HK-2 (cell line): Measurements from ENCODE around the gene ACSM6.
"Not testable (repeated sequence)": the region's sequence is repeated elsewhere in the genome, so short reads cannot be mapped to it uniquely, and the experiment has no call there.

Experiments used
- DNase-seq: peaks from one replicate; pipeline ENCODE4 v3.0.0-alpha.2; 2018; ENCODE audit not compliant: unreplicated experiment

Gene ACSM6, protein sequence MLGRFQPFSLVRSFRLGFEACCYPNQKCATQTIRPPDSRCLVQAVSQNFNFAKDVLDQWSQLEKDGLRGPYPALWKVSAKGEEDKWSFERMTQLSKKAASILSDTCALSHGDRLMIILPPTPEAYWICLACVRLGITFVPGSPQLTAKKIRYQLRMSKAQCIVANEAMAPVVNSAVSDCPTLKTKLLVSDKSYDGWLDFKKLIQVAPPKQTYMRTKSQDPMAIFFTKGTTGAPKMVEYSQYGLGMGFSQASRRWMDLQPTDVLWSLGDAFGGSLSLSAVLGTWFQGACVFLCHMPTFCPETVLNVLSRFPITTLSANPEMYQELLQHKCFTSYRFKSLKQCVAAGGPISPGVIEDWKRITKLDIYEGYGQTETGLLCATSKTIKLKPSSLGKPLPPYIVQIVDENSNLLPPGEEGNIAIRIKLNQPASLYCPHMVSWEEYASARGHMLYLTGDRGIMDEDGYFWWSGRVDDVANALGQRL

DNA sequence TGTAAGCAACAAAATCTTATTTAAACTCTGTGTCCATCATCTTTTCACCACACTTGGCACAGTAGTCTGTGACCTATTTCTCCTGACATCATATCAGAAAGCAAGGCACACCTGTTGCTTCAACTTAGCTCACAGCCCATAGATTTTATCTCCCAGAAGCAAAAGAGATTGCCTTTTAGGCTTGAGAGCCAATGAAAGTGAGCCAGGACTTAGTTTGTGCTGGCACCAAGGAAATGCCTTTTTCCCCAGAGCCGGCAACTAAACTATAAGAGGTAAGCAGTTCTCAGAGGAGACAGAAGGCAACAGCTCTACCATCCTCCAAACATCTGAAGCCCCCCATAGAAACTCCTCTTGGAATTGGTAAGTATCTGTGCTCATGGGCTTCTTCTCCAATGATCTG, at the start of gene ACSM6:
Gene ACSM6, plus strand, starts transcription at position 295 of the 400 bp plus-strand sequence. CDS start 248 bp downstream, outside the sequence.
- DNase-seq = no peak

DNA sequence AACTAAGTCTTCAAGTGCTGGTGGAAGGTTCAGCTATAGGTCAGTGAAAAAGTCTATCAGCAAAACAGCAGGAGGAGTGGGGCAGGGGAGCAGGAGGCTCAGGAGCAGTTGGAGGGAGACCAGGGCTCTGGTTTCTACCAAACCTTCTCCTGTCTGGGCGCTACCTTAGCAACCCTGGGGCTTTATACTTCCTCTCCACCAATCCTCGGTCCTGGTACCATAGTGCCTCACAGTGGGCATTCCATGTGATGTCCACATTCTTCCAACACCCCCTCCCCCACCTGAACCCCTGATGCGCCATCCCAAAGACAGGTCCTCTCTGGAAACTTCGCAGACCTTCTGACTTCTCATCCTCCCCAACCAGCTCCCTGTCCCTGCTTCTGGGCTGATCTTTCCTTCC, 25.3 kb upstream of the ACSM6 start:
- DNase-seq = no peak

DNA sequence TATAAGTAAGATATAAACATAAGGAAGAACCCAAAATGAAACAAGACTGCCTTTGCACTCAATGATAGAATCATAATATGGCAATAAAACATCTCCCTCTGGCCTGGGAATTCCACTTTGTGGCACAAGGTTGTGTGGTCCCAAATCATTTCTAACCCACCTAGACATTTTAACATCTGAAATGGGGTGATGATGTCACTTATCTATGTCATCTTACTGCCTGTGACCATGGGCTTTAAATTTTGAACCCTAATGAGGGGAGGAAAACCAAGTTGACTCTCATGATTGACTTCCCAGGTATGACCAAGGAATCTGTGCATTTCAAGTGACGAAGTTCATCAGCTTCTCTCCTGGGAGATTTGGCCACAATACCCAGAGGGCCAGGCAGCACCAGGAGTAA, 24.5 kb upstream of the ACSM6 start:
- DNase-seq = no peak

DNA sequence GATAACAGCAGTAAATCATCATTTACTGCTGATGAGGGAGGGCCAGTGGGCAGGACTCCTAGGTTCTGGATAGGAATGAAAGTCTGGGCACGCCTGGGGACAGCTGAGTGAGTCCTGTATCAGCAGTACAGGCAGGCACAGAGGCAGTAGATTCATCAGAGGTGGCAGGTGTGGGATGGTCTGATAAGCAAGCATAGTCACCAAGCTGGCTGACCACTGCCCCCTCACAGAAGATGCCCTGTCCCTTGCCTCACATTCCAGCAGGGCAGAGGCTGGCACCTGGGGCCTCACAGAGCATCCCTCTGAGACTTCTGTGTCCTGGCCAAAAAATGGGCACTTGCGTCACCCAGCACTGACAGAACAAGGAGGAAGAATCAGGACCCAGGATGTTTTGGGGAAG, 23.2 kb upstream of the ACSM6 start:
- no peak for DNase-seq

DNA sequence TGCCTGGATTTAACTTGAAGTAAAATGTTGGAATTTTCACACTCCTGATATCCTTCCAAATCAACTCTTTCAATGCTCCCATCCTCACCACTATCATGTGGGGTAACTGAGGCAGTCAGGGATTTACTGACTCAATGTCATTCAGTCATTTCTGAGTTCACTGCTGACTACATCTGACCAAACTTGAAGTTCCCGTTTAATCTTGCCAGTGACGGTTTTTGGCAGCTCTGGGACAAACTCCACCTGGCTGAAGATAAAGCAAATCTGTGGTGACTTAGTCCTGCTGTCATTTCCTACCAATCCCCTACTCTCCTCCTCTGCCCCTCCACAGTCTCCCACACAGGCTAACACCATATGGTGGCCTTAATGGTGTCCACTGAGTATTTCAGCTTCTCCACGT, 22.7 kb upstream of the ACSM6 start:
- no peak for DNase-seq

DNA sequence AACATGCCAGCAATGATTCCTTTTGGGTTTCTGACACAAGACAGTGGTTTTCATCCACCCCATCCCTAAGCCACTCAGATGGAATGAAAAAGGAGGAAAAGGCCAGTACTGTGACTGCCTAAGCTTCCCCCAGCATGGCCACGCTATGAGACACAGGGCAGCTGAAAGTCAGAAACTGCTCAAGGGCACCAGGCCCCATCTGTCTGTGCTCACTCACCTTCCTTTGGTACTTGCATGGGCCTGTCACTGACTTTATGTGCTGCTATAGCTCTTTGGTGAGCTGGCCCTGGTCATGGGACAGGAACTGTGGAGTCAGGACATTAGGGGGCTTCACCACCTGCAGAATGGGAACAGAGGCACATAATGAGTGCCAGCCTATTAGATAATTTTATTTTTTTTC, 21.2 kb upstream of the ACSM6 start:
- no peak for DNase-seq

DNA sequence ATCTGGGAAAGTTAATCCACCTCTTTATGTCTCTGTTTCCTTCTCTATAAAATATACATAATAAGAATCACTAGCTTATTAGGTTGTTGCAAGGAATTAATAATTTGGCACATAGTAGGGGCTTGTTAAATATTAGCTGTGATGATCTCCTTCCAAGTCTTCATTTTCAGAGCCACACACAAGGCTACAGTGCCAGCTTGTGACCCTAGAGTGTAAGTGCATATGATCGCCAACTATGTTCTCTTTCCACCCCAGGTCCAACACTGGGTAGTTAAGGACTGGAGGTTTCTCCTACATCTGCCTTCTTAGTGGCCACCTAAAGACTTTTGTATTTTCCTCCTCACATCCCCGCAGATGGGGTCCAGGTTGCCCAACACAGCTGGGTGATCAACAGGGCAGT, 17.9 kb upstream of the ACSM6 start:
- no peak for DNase-seq

DNA sequence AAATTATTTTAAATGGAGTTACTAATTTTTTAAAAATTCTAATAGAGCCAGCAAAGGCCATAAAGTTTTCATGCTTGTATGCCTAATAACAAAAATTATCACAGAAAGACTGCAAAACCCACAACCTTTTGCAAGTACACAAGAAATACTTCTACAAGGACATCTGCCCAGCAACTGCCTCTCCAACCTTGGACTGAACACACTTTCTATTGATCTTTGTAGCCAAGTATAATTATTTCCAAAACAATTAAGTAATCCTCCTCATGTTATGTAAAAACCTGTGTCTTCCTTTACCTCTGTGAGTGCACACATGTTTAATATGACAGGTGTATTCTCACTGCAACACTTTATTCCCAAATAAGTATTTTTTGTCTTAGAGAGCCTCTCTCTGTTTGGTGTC, 16.6 kb upstream of the ACSM6 start:
- no peak for DNase-seq

DNA sequence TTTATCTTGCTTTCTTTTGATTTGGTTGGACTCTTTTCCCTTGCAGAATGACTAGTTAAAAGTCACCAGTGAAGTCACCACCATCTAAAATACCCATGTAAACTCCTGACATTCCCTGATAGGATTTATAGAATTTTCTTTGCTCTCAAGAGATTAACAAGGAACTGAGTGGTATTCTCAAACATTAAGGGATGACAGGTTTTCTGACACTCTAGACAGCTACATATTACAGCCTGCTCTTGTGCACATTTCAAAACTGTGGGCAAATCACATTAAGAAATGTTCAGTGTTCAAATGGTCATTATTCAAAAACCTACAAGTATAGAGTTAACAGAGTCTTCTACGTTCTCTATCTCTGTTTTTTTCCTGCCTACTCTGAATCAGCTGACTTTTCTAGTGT, 15.8 kb upstream of the ACSM6 start:
- DNase-seq = no peak

DNA sequence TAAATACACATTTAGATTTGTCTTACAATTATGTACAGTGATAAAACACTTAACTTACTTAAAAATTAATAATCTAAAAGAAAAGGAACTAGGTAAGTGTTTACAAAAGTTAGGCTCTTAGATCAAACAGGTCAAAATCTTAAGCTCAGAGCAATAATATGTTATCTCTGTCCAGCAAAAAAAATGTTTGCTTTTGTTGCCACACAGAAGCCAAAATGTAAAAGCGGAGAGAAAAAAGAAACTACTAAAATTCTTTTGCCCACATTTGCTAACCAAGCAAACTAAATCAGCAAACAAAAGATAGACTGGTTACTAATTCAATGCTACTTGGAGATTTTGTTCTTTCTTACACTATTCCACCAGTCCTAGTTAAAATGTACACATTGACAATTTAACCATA, 15.2 kb upstream of the ACSM6 start:
- no peak for DNase-seq

DNA sequence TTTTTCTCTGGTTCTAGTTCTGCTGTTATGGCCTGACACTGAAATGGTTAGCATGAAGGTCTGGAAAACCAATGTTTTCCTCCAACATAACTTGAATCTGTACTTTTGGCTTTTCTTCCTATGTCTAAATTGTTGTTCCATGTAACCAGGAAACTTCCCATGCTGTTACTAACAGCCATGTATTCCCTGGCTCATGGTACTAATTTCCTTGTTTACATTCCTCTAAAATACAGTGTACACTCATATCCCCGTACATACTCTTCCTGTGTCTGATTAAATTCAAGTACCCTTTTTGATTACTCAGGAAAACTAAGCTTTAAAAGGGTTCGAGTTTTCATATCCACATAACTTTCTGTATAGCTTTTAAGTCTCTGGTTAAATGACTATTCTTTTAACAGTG, 12.3 kb upstream of the ACSM6 start:
- DNase-seq = no peak

DNA sequence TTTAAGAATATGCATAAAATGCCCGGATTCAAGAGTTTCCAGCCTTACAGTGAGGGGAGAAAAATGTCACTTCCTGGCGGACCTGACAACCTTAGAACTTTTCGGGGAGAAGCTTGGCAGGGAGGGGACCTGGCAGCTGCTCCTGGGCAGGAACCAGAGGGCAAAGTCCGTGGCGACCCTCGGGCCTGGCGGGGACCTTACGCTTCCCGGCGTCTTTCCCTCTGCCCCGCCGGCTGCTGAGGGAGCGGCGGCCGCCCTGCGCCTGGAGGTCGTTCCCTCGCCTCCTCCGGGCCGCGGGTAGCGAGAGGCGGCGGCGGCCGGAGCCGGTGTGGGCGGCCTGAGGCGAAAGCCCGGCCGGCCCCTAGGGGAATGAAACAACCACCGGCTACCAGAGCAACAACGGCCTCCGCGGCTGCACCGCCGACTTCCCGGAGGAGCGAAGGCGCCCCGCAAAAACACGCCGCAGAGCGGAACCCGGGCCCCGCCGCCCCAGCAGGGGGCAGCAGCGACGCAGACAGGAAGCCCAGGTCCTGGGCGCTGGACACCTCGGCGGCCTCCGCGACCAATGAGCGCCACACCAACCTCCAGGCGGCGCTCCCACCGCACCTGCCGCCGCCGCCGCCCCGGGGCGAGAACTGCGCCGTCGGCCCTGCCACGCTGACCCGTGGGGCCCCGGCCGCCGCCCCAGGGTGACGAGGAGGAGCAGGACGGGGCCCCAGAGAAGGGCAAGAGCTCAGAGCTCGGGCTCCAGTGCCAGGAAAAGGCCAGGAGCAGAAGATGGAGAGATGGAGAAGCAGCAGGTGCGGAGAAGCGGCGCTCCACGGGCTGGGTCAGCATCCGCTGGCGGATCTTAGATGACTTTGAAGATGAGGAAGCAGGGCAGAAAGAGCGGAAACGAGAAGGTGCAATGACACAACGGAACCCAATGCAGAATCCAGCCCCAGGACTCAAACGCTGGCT, 10.5 kb upstream of the ACSM6 start:
- DNase-seq = peak; percentile 98

DNA sequence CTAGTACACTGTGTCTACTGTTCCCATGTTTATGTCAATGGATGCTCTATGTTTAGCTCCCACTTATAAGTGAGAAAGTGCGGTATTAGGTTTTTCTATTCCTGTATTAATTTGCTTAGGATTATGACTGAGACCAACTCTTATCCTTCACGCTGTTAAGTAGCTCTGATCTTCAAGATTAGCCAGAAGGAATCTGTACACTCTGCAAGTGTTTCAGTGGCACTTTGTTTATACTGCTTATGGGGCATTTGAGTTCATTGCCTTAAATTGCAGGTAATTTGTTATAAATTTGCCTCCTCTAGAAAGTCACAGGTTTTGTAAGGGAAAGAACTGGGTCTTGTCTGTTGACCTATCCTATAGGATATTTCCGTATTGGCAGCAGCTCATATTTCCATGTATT, 6.4 kb upstream of the ACSM6 start:
- DNase-seq = no peak

DNA sequence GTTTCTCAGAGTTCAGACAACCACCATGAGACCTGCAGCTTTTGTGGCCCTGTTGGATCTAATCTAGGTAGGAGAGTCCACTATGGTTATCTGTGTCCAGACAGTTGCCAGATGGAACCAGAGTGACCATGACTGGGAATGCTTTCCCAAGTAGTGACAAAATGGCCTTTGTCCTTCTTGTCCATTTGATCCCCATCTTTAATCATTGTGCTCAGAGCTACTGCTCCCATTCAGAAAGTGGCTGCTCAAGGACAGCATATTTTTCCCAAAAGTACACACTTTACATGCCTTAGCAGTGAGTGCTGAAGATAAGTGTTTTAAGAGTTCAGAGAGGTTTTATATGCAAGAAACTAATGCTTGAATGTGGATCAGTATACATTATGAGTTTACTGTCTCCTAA, 5.4 kb upstream of the ACSM6 start:
- DNase-seq = no peak

DNA sequence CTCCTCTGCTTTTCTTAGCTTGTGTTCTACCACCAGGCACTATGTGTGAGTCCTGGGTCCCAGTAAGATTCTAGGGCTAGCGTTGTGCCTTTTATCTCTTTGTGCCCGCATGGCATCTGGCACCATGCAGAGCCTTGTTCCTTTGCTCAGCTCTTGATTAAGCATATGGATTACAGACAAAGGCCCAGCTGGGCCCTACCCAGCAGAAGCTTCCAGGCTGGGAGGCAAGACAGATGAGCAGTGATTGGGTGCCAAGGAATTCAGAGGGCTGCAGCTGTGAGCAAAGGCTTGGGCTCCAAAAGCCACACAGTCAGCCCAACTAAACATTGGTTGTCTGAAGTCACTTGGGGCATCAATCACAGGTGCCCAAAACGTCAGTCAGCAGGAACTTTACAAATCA, 2.0 kb downstream of the ACSM6 start:
- DNase-seq = no peak

DNA sequence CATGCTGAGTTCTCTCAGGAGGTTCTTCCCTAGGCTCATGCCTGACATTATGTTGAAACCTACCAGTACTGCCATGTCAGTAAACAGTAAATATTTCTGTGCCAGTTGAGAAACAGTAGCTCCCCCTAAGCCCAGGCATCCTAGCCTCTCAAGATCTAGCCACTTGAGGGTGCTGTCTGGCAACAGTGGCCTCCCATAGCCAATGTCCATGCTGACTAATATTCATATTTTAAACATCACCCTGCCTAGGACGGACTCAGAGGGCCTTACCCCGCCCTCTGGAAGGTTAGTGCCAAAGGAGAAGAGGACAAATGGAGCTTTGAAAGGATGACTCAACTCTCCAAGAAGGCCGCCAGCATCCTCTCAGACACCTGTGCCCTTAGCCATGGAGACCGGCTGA, 7.7 kb downstream of the ACSM6 start:
- DNase-seq = peak; percentile 21

DNA sequence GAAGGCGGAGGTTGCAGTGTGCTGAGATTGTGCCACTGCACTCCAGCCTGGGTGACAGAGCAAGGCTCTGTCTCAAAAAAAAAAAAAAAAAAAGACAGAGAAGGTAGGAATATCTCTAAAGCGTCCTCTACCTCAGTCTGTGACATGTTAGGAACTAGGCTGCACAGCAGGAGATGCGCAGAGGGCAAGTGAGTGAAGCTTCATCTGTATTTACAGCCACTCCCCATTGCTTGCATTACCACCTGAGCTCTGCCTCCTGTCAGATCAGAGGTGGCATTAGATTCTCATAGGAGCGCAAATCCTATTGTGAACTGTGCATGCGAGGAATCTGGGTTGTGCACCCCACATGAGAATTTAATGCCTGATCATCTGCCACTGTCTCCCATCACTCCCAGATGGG, 8.8 kb downstream of the ACSM6 start:
- not testable (repeated sequence) for DNase-seq

DNA sequence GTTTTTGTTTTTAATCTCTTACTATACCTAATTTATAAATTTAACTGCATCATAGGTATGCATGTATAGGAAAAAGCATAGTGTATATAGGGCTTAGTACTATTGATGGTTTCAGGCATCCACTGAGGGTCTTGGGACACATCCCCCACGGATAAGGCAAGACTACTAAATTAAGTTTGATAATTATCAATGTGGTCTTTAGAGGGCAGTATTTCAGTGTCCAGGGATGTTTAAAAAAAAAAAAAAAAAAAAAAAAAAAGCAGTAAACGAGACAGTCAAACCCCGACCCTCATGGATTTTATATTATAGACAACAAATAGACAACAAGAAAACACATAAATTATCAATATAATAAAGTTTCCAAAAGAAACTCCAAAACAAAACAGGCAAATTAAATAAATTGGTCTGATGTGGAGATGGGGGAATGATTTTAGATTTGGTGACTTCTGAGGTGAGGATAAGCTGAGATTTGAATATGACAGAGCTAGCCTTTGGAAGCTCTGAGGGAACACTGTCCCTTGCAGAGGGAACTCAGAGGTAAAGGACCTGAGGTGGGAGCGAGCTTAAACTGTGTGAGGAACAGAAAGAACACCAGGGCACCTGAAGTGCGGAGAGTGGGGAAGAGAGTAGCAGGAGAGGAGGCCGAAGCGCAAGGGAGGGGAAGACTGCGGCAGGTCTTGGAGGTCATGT, 14.8 kb downstream of the ACSM6 start:
- DNase-seq = no peak

DNA sequence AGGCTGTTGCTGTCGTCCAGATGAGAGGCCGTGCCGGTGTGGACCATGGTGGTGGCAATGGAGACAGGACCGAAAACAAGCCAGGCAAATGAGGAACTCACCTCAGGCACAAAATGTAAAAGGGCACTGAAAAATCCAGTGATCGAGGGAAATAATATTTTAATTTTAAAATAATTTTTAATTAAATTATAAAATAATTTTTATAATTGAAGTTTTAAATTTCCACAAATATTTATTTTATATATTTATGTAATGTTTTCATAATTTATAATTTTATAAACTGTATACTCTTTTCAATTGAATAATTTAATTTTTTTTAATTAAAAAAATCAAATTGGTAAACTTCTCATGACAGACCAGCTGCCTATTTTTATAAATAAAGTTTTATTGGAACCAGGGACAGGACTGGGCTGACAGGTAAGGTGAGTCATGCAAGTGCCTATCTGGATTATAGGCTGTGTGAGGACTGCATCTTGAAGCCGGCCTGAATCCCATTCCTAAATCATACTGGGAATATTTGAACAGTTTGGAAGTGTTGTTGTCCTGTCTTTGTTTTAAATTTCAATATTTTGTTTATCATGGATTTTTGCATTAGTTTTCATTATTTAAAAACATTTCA, 15.6 kb downstream of the ACSM6 start:
- DNase-seq = no peak

DNA sequence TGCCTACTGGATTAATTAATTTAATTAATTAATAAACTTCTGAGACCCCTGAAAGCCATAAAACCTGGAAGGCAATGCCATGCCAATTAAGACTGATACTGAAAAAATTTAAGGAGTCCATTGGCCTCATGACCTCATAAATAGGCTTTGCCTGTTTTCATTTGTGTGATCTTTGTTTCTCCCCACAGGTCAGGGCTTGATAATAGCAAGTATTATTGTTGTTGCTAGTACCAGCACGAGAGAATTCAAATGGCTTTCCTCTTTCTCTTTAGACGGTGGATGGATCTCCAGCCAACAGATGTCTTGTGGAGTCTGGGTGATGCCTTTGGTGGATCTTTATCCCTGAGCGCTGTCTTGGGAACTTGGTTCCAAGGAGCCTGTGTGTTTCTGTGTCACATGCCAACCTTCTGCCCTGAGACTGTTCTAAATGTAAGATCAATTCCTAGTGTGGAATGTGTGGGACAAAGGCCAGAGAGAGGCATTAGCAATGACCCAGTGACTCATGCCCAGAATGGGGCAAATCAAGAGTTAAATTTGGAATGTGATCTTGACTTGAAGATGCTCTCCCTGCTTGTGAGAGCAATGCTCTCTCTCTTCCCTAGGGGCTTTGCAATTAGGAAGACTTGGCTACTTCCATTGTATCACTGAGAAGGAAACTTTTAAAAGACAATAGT, 17.7 kb downstream of the ACSM6 start:
- DNase-seq = no peak

DNA sequence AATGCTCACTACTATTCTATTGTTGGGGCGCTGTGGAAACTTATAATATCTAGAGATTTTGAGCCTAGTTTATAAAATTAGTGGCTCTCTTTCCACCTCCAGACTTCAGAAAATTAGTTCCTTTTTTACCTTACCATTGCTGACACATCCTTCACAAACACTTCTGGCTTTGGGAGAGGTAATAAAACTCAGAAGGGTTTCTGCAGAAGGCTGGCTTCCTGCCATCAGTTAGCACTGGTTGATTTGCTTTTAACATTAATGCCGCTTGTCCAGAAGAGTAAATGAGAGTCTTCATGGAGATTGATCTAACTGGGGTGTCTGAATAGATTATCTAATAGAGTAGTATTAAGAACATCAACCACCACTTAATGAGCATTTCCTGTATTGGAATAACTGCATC, 20.3 kb downstream of the ACSM6 start:
- DNase-seq = no peak
